Measurements from ENCODE around the gene TXNL4B. TPM values are rescaled to one million over a fixed set of nuclear protein-coding genes. Genes with fewer than 3 reads are reported as not detected.

Gene TXNL4B
- total and polyA plus RNA-seq, 8 donors = 0.87 to 23.3 (median 6.5) TPM

GRCh38 chr16:72073560-72074230, 19.7 kb downstream of the TXNL4B start:
- Histone ChIP-seq H3K27ac (peak overlapping the region in 3 of 5 donors; percentile 60 to 75 (median 68)), H3K9me3 (no peaks in the 10 kb centered on the region), H3K27me3 (no peaks in the 10 kb centered on the region), H3K4me3 (no peak overlapping the region), H3K36me3 (peaks cover 0 to 12% (median 5%) of the 10 kb centered on the region in 4 donors), H3K4me1 (peaks cover 16 to 49% (median 29%) of the 10 kb centered on the region in 4 donors)
- 45 to 64% (median 50%) methylated on average over 7 to 8 of the region's 8 CpGs for WGBS, 5 donors
- peak; percentile 21 to 31 for DNase-seq
- TF ChIP-seq POLR2A (IDR thresholded peaks at IDR 0.05) (no peak), POLR2AphosphoS5 (IDR thresholded peaks at IDR 0.05) (no peak), CTCF (IDR thresholded peaks at IDR 0.05) (no peak), EP300 (IDR thresholded peaks at IDR 0.05) (no peak)
- intact Hi-C loops (cut with DNase I; ENCODE audit: low total_unique reads) = no loop called here

GRCh38 chr16:72072514-72073342, 20.7 kb downstream of the TXNL4B start:
- H3K4me3 ChIP-seq = no peak overlapping the region
- 23 to 41% (median 30%) methylated on average over 12 of the region's 12 CpGs for WGBS, 5 donors
- H3K9me3 ChIP-seq = no peaks in the 10 kb centered on the region
- H3K36me3 ChIP-seq = peaks cover 0 to 3% (median 1%) of the 10 kb centered on the region in 4 donors
- no peaks in the 10 kb centered on the region for H3K27me3 ChIP-seq
- H3K4me1 ChIP-seq = peaks cover 16 to 52% (median 29%) of the 10 kb centered on the region in 4 donors
- peak overlapping the region in 4 of 5 donors; percentile 44 to 68 (median 62) for H3K27ac ChIP-seq
- peak in 1 of 3 donors; percentile 46 for TF ChIP-seq POLR2AphosphoS5 (IDR thresholded peaks at IDR 0.05)
- TF ChIP-seq EP300 (IDR thresholded peaks at IDR 0.05) = no peak
- intact Hi-C loops (cut with DNase I; ENCODE audit: low total_unique reads) = no loop called here
- peak in 1 of 2 donors; percentile 58 for DNase-seq

- peaks cover 0 to 8% (median 3%) of the 10 kb centered on the region in 4 donors for H3K36me3 ChIP-seq
- intact Hi-C loops (cut with DNase I; ENCODE audit: low total_unique reads) = no loop called here
- TF ChIP-seq EP300 (IDR thresholded peaks at IDR 0.05) = no peak
- no peak for TF ChIP-seq CTCF (IDR thresholded peaks at IDR 0.05)
- TF ChIP-seq POLR2AphosphoS5 (IDR thresholded peaks at IDR 0.05) = no peak
- no peak for TF ChIP-seq POLR2A (IDR thresholded peaks at IDR 0.05)
- no peaks in the 10 kb centered on the region for H3K27me3 ChIP-seq
- H3K4me1 ChIP-seq = peaks cover 7 to 36% (median 19%) of the 10 kb centered on the region in 4 donors
- no peak overlapping the region for H3K4me3 ChIP-seq
- H3K27ac ChIP-seq = no peak overlapping the region
- DNase-seq = no peak
- WGBS, 5 donors = 59 to 69% (median 64%) methylated on average over 4 of the region's 4 CpGs
- H3K9me3 ChIP-seq = no peaks in the 10 kb centered on the region
Observed at GRCh38 chr16:72068930-72069329, 24.5 kb downstream of the TXNL4B start.

- Histone ChIP-seq H3K9me3 (no peaks in the 10 kb centered on the region), H3K4me3 (no peak overlapping the region), H3K4me1 (peaks cover 0 to 14% (median under 1%) of the 10 kb centered on the region in 4 donors), H3K36me3 (peaks cover 0 to 15% (median 3%) of the 10 kb centered on the region in 4 donors), H3K27ac (no peak overlapping the region), H3K27me3 (no peaks in the 10 kb centered on the region)
- TF ChIP-seq POLR2A (IDR thresholded peaks at IDR 0.05) = no peak
- TF ChIP-seq CTCF (IDR thresholded peaks at IDR 0.05) = peak in 5 of 7 experiments; percentile 32 to 50 (median 36)
- DNase-seq = peak in 1 of 2 donors; percentile 75
- 2 to 12% (median 5%) methylated on average over 1 of the region's 1 CpG for WGBS, 5 donors
- intact Hi-C loops (cut with DNase I; ENCODE audit: low total_unique reads) = no loop called here
Observed at GRCh38 chr16:72066747-72067146, 26.7 kb downstream of the TXNL4B start.
